ENCODE results near the gene COL18A1.

The COL18A1 gene

DNA sequence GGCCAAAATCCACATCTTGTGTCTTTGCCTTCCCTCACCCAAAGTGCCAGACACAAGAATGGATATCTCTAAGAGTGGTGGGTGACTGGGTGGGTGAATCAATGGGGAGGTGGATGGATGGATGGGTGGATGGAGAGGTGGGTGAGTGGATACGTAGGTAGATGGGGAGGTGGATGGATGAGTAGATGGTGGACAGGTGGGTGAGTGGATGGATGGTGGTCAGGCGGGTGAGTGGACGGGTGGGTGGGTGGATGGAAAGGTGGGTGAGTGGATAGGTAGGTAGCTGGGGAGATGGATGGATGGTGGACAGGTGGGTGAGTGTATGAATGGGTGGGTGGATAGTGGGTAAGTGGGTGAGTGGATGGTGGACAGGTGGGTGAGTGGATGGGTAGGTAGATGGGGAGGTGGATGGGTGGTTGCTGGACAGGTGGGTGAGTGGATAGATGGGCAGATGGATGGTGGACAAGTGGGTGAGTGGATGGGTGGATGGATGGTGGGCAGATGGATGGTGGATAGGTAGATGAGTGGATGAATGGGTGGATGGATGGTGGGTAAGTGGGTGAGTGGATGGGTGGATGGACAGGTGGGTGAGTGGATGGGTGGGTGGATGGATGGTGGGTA, 103.0 kb downstream of the COL18A1 start:
- no peak for DNase-seq (ENCODE audit: low read depth, low spot score)

DNA sequence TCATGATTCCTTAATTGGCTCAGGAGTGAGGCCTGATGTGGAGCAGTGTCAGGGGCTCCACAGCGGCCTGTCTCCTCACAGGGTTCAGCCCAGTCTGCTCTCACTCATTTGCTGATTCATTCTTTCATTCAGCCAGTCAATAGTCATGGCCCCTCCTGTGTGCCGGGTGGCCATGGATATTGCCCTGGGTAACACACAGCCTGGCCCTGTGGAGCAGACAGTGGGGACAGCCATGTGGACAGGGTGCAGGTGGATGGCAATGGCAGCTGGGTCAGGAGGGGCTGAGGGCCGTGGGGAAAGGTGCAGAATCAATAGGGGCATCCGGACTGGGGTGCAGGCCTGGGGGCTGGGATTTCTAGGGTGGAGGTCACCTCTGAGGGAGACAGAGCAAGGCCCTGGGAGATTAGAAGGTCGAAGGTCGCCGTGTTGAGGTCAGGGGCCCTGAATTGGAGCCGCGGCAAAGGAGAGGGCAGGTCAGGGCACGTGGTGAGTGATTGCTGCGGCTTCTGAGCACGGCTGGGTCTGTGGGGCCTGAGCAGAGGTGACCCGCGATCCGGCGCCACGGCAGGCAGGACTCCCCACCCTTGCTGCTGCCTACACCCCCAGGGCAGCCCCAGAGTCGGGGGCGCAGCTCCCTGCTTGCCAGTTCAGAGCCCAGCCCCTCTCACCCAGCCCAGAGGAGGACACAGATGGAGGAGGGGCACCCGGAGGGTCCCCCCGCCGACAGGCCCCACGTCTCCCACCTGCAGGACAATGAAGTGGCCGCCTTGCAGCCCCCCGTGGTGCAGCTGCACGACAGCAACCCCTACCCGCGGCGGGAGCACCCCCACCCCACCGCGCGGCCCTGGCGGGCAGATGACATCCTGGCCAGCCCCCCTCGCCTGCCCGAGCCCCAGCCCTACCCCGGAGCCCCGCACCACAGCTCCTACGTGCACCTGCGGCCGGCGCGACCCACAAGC, 103.9 kb downstream of the COL18A1 start:
- no peak for DNase-seq (ENCODE audit: low read depth, low spot score)

DNA sequence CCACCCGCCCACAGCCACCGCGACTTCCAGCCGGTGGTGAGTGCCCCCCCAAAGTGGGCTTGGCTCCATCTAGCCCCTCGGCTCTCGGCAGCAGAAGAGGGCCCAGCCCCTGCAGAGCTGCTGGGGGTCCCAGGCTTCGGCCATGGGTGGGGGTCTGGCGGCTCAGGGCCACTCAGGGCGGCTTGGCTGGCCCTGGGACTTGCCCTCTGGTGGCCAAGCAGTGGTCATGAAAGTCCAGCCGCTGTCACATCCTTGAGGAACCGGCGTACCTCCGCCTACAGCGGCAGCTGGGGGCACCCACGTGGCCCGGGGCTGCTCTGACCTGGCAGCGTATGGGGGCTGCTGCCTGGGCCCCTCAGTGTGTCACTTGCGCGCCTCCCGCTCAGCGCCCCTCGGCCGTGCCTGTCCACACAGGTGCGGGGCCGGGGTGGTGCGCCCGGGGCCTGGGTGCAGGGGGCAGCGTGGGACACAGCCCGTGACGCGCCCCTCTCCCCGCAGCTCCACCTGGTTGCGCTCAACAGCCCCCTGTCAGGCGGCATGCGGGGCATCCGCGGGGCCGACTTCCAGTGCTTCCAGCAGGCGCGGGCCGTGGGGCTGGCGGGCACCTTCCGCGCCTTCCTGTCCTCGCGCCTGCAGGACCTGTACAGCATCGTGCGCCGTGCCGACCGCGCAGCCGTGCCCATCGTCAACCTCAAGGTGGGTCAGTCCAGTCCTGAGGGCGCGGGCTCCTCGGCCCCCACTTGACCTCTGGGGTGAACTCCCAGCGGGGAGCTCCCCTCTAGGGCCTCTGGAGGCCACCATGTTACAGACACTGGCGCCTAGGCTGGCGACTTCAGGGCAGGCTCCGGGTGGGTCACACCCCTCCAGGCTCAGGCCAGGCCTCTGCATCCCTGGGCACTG, 104.9 kb downstream of the COL18A1 start:
- no peak for DNase-seq (ENCODE audit: low read depth, low spot score)

DNA sequence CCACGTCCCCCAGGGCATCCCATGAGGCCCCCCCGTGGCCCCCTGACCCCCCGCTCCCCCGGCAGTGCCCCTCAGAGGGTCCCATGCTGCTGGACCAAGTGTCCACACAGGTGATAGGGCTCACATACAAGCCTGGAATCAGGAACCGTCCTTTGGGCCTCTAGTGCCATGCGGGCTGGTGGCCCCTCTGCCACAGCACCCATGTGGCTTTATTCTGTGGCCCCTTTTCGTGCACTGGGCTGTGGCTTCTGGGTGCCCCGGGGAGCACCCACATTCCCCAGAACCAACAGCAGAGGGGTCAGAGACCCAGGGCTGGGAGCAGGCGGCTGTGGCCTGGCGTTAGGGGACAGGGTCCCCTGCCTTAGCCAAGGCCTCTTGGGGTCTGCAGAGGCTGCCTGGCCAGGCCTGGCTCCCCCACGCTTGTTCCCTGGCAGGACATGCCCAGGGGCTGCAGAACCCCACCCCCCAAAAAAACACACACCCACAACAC, 105.5 kb downstream of the COL18A1 start:
- DNase-seq (ENCODE audit: low read depth, low spot score) = no peak

DNA sequence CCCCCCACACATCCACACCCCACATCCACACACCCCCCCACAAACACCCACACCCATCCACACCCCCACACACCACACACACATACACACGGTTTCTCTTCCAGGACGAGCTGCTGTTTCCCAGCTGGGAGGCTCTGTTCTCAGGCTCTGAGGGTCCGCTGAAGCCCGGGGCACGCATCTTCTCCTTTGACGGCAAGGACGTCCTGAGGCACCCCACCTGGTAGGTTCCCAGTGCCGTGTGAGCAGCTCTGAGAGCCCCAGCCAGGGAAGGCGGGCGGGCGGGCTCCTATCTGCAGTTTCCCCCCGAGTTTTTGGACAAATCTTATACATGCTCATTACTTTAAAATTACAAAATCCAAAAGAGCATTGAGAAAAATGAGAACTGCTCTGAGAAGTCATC, 106.0 kb downstream of the COL18A1 start:
- no peak for DNase-seq (ENCODE audit: low read depth, low spot score)

DNA sequence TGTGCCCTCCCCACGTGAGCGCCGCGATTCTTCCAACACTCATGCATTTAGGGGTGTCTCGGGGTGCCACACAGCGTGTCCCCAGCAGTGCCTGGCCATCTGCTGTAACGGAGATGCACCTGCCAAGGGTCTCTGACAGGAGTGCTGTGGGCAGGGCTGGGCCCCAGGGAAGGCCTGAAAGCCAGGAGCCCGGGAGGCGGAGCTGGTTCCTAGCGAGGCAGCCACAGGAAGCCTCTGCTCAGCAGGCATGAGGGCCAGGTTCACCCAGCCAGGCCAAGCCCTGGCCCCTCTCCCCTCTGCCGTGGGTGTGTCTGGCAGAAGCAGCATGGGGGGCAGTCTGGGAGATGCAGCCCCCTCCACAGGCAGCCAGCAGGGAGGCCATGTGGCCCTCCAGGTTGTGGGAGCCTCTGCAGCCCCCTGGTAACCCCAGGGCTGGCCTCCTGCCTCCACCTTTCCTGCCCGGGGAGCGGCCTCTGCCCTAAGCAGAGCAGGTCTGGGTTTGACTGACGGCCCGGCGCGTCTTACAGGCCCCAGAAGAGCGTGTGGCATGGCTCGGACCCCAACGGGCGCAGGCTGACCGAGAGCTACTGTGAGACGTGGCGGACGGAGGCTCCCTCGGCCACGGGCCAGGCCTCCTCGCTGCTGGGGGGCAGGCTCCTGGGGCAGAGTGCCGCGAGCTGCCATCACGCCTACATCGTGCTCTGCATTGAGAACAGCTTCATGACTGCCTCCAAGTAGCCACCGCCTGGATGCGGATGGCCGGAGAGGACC, 106.9 kb downstream of the COL18A1 start:
- no peak for DNase-seq (ENCODE audit: low read depth, low spot score)

DNA sequence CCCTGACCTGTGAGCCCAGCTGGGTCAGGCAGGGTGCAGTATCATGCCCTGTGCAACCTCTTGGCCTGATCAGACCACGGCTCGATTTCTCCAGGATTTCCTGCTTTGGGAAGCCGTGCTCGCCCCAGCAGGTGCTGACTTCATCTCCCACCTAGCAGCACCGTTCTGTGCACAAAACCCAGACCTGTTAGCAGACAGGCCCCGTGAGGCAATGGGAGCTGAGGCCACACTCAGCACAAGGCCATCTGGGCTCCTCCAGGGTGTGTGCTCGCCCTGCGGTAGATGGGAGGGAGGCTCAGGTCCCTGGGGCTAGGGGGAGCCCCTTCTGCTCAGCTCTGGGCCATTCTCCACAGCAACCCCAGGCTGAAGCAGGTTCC, 107.6 kb downstream of the COL18A1 start:
- no peak for DNase-seq (ENCODE audit: low read depth, low spot score)

DNA sequence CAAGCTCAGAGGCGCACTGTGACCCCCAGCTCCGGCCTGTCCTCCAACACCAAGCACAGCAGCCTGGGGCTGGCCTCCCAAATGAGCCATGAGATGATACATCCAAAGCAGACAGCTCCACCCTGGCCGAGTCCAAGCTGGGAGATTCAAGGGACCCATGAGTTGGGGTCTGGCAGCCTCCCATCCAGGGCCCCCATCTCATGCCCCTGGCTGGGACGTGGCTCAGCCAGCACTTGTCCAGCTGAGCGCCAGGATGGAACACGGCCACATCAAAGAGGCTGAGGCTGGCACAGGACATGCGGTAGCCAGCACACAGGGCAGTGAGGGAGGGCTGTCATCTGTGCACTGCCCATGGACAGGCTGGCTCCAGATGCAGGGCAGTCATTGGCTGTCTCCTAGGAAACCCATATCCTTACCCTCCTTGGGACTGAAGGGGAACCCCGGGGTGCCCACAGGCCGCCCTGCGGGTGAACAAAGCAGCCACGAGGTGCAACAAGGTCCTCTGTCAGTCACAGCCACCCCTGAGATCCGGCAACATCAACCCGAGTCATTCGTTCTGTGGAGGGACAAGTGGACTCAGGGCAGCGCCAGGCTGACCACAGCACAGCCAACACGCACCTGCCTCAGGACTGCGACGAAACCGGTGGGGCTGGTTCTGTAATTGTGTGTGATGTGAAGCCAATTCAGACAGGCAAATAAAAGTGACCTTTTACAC, 108.2 kb downstream of the COL18A1 start:
- DNase-seq (ENCODE audit: low read depth, low spot score) = no peak

DNA sequence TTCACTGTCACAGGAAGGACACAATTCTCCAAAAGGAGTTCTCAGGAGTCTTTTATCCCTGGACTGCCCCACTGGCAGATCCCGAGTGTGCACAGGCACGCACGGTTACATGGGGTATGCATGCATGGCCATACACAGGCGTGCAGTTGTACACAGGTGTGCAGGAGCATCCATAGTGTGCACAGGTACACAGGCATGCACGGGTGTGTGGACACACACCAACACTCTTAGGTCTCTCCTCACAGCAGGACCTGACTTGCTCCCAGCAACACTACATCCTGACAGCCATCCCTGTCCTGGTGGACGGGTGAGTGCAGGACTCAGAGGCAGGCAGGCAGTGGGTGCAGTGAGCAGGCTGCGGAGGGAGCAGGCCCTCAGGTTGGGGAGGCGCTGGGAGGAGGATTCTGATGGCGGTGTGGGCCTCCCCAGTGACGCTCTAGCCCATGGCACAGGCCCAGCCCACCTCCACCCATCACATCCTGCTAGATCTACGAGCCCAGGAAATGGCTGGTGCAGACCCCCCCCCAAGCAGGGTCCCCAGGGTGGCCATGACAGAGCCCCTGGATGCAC, 108.9 kb downstream of the COL18A1 start:
- no peak for DNase-seq (ENCODE audit: low read depth, low spot score)

DNA sequence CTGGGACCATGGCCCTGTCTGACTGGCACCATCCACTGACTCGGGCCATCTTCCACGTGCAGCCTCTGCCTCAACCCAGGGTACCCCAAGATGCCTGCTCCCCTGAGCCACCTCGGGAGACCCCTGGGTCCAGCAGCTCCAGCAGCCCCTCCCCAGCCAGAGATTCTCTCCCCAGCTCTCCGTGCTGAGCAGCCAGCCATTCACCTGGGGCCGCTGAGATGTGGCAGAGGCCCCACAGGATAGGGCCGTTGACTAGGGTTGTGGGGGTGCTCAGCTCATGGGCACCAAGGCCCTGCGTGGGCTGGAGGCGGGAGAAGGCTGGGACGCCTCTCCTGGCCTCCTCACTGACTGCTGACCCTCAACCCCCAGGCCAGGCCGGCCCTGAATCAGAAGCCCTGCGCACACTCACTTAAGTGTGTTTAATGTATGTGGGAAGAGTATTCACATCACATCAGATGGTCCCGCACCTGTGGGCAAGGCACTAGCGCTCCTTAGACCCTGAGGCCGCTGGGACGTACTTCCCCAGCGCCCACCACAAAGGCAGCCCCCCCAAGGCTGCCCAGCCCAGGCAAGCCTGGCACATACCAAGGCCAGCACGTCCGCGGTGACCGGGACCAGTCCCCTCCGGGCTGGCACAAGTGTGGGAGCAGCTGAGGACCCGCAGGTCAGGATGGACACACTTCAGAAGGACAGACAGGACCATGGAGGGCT, 109.5 kb downstream of the COL18A1 start:
- no peak for DNase-seq (ENCODE audit: low read depth, low spot score)

DNA sequence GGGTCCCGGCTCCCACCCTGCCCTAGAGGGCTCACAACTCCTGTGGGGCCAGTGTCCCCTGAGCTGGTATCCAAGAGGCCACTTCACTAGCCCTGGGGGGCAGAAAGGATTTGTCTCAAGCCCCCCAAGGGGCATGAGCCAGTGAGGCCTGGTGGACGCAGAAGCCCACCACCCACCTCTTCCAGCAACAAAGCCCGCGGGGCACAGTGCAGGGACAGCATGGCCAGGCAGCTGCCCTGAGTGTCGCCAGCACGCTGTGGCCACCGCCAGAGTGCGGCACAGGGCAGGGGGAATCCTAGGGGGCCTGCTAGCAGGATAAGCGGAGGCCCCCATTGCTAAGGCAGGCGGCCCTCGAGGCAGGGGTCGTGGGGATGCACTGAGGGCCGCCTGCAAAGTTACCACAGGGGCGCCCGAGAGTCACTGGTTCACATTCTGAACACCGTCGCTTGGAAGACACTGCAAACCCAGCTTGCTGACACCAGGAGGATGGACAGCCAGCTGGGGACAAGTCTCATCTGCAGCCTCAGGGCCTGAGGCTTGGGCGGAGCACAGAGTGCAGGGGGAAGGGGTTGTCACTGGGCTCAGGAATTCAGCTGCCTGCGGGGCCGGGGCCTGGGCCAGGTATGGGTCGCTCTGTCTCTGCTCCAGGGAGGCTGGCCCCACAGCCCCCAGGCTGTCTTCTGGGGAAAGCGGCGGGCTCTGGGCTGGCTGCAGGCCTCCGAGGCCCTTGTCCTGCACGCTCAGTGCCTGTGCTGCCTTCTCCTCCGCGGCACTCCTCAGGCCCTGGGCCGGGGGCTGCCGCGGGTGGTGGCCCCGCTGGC, 110.5 kb downstream of the COL18A1 start:
- DNase-seq (ENCODE audit: low read depth, low spot score) = no peak

DNA sequence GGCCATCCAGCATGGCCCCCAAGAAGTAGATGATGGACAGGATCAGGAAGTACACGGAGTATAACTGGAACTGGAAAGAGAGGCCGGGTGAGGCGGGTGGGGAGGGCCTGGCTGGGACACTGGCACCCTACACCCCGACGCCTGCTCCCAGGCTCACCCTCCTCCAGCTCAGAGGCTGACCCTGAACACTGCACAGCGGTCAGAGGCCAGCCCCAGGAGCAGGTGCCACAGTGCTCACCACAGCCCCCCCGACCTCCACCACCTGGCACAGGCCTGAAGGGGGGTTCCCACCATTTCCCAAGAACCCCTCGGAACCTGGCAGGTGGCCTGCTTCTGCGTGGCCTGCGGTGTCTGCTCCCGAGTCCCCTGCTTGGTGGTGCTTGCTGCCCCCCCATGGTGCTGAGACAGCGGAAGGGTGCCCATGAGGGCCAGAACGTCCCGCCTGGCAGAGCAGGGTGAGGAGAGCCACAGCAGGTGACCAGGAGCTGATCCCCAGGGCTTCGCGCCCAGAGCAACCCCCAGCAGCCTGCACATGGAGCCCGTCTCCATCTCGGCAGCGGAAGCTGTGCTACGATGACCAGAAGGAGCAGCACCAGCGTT, 111.2 kb downstream of the COL18A1 start:
- DNase-seq (ENCODE audit: low read depth, low spot score) = no peak

DNA sequence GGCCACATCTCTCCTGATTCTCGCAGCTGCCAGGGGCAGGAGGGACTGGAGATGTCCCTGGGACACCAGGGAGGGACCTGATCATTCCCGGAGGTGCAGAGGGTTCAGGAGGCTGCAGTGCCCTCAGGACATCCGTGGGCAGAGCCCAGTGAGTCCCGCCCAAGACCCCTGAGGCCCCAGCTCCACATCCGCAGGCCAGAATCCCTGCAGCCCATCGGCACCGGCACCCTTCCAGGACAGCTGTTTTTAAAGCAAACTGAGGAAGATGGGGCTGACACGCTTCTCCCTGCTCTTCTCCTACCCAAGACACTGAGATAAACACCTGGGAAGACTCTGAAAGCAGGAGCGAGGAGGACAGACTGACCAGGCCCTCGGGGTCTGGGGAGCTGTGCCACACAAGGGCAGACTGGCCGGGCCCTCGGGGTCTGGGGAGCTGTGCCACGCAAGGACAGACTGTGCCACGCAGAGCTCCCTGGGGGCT, 111.7 kb downstream of the COL18A1 start:
- DNase-seq (ENCODE audit: low read depth, low spot score) = no peak

DNA sequence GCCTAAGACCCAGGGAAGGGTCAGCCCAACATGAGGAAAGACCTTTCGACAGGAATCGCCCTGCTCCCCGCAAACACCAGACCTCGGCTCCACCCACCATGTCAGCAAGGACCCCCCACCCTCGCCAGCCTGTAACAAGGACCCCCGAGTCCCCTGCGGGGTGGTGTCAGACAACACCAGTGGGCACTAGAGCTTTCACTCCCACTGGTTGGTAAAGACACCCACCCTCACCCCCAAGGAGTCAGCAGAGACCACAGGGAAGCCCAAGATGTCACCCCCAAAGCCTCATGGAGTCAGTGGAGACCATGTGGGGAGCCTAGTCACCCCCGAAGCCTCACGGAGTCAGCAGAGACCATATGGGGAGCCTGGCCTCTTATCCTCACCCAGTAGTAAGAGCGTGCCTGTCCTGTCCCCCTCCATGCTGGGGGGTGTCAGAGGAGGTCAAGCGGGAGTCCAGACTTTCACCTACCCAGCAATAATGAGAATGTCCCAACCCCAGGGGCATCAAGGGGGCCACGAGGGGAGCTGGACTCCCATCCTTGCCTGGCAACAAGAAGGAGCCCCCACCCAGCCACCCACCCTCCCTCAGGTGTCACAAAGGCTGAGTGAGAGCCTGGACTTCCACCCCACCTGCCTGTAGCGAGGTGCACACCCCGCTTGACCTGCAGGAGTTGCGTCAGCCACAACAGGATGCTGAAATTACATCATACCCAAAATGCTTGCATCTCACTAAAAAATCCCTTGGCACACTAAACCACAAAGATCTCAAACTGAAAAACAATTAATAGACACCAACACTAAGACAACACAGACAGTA, 112.5 kb downstream of the COL18A1 start:
- no peak for DNase-seq (ENCODE audit: low read depth, low spot score)

DNA sequence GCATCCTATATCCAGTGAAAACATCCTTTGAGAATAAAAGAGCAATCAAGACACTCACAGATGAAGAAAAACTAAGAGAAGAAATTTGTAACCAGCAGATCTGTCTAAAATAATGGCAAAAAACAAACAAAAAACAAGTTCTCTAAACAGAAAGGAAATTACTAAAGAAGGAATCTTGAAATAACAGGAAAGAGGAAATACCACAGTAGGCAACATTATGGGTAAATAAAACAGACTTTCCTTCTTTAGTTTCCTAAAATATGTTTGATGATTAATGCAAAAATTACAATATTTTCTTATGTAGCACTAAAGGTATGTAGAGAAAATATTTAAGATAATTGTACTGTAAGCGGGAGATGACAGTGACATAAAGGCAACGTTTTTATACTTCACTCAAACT, 113.8 kb downstream of the COL18A1 start:
- no peak for DNase-seq (ENCODE audit: low read depth, low spot score)

DNA sequence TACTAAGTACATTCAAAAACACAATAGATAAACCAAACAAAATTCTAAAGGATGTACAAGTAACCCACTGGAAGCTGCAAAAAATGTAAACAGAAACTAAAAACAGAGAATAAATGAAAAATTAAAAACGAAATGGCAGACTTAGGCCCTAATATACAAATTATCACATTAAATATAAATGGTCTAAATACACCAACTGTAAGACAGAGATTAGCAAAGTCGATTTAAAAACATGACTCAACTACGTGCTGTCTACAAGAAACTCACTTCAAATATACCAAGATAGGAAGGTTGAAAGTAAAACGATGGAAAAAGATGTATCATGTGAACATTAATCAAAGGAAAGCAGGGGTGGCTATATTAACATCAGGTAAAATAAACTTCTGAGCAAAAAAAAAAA, 114.2 kb downstream of the COL18A1 start:
- no peak for DNase-seq (ENCODE audit: low read depth, low spot score)

DNA sequence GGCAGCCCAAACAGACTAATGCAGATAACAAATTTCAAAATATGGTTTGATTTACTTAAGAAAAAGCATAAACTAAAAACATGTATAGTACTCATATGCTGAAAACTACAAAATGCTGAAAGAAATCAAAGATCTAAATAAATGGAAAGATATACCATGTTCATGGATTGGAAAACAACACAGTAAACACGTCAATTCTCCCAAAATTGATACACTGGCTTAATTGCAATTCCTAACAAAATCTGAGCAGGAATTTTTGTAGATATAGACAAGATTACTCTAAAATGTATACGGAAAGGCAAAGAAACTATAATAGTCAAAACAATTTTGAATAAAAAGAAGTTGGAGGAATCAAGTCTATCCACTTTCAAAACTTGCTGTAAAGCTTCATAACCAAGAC, 116.3 kb downstream of the COL18A1 start:
- DNase-seq (ENCODE audit: low read depth, low spot score) = no peak

All from iPS DF 19.7 (cell line).